NCI-H1092 (cell line): ENCODE results near the gene GGNBP2.

Source experiments
- DNase-seq: peaks from one replicate; lab custom pipeline; 2025; lab: John Stamatoyannopoulos, UW

GGNBP2 gene

DNA sequence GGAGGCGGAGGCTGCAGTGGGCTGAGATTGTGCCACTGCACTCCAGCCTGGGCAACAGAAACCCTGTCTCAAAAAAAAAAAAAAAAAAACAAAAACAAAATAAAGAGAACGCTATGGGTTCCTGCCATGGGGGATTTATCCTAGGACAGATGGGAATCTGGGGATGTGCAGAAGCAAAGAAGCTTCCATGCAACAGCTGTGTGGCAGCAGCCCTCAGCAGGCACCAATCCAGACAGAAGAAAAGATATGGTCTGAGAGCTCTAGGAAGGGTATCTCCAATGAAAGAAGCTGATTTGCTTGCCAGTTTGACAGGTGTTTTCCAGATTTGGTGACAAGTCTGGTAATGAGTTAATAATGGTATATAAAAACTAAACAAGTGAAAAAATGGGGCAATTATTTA lies 21.6 kb upstream of the GGNBP2 start:
- DNase-seq: no peak

DNA sequence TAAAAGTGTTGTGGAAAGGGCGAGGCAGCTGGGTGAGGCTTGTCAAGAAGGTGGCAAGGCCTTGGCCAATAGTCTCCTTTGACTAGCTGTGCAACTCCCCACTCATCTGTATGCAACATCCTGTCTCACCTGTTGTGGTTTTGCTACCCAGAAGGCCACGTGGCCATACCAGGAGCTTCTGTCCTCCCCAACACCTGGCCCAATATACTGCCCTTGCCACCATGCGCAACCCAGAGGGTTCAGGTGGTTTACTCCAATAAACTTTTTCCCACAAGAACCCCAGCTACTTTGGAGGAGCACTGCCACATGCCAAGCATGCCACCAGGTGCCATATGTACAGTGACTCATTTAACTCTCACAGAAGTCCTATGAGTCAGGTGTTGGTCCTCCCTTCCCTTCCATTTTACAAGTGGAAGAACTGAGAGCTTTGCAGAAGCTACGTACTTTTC lies 20.3 kb upstream of the GGNBP2 start:
- no peak for DNase-seq

DNA sequence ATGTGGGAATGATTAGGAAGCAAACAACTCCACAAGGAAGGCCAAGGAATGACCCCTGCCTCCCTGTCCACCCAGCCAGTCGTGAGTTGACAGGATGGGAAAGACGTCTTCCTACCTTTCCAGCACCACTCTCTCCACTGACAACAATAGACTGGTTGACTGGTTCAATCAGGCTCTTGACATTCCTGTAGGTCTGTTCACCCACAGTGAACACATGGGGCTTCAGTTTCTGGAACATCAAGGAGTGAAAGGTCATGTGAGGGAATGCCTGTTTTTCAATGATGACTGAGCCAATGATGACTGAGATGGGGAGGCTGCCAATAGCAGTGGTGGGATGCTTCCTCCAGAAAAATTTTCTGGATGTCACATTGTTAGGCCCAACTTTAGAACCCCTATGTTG lies 19.6 kb upstream of the GGNBP2 start:
- DNase-seq: no peak

GRCh38 chr17:36525888-36526287 lies 18.8 kb upstream of the GGNBP2 start:
- DNase-seq: no peak

GRCh38 chr17:36527621-36528250 lies 17.0 kb upstream of the GGNBP2 start:
- no peak for DNase-seq

GRCh38 chr17:36529121-36529520 lies 15.6 kb upstream of the GGNBP2 start:
- no peak for DNase-seq

DNA sequence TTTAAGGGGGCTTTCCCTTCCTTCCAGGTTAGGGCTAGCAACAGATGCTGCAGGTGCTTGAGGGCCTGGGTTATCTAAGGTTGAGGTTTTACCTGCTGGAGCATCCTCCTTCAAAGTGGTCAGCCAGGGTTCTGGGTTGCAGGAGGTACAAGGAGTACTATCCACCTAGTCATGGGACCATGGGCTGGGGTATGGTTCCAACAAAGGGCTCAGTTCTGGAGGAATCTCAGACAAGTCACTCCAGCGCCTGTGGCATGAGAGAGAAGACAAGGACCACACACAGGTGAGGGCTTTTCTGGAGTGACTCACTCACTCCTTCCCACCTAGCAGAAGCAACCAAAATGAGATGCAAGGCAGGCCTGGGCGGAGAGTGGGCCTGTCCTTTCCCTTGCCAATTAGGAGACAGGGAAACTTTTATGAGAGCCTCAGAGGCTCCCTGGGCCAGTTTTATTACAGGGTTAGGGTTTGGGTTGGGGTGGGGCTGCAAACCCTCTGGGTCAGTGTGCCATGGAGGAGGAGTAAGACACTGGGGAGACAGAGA lies 12.2 kb upstream of the GGNBP2 start:
- no peak for DNase-seq

DNA sequence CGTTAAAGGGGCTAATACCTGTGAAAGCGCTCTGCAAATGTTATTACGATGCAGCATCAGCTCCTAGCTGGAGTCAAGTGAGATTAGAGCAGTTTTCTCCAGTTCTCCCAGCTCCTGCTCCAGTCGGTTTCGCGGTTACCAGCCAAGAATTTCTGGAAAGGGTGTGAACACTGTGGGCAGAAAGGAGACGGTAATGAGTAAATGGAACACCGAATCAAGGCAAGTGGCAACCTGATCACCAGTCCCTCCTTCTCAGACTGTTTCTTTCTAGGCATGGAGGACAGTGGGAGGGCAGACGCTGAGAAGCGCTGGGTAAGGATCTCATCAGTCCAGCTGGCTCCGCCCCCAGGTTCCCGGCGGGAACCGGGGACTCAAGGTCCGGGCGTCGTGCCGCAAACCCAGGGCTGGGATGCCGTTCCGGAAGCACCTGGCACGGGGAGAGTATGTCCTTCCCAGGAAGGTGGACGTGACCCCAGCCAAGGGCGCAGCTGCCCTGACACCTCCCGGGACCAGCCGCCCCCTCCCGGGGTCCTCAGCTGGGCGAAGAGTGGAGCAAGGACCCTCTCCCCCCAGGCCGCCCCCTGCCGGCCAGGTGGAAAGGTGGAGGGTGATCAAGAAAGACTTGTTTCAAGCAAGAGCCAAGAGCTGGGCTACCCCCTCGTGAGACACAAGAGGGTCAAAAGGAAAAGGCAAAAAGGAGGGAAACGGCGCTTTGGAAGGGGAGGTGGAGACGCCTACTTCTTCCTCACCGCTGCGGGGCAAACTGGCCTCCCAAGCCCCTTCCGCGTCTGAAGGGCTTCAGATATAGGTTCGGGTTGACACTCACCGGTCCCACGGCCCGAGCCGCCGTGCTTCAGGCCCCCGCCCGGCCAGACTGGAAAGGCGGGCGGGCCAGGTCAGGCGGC lies 10.5 kb upstream of the GGNBP2 start:
- DNase-seq: peak; percentile 62

- DNase-seq: peak; percentile 85
These were observed 9.7 kb upstream of the GGNBP2 start, which contains the start of the genes MYO19 and PIGW for GRCh38 chr17:36534840-36535668. TSS of gene MYO19 (minus strand) at chr17:36534868. CDS start at chr17:36532538, 2,330 bp downstream. TSS of gene PIGW (plus strand) at chr17:36534987. CDS start at chr17:36537102, 2,115 bp downstream.

GRCh38 chr17:36535669-36536081 lies 9.0 kb upstream of the GGNBP2 start:
- DNase-seq: no peak

- no peak for DNase-seq
These were observed 4.0 kb upstream of the GGNBP2 start for GRCh38 chr17:36540696-36541095.

GRCh38 chr17:36542755-36543154 lies 2.0 kb upstream of the GGNBP2 start:
- no peak for DNase-seq

DNA sequence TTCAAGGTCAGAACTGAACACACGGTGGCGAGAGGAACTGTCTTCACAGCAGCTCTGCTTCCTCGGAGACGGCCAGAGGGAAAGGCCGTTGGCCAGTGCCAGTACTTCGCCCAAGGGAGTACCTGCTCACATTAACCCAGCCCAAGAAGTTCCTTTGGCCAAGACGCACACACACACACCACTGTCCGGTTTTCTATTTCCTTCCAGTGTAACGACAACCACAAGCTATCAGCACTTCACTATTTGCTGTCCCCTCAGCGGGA lies 744 bp upstream of the GGNBP2 start:
- DNase-seq: no peak

DNA sequence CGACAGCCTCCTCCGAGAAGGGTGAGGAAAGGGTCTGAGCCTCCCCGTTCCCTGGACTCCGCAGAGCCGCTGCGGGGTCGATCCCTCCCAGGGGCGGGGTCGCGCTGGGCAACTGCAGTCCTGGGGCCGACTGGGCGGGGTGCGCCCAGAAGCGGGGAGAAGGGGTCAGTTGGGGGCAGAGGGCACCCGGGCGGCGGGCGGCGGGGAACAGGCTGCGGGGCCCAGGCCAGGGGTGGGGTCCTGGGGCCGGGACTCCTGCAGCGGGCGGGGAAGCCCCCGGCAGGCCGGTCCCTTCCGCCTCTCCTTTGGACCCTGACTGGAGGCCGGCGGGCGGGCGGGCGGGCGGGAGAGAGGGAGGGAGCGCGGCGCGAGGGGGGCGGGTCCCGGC lies 352 bp downstream of the GGNBP2 start:
- no peak for DNase-seq

- DNase-seq: peak; percentile 94
These were observed 1.0 kb downstream of the GGNBP2 start for GRCh38 chr17:36545465-36546417.

DNA sequence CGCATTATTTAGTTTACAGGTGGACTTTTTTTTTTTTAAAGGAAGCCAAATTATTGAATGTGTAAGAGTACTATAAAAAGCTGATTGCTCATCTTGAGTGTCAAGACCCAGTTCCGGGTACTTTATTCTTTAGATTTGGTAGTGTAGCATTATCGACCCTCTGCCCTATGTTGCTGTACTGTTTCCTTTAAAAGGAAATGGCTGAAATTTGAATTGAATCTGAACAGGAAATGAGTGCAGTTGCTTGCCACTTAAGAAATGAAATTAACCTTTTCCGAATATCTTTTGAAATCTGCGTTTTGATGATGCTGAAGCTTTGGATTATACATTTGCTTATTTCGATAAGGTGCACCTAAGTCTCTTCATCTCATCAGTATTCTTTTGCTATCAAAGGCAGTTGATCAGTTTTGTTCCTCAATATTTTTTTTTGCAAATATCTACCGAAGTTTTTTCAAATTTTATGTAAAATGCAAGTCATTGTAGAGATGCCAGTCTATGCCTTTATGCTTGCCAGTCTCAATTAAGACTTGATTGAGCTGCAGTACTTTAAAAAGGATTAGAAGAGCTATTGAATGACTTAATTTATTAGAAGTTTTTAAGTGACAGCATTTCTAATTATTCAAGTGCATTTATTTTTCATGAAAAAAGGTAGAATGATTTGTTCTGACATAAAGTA lies 1.8 kb downstream of the GGNBP2 start:
- no peak for DNase-seq

GRCh38 chr17:36547776-36548175 lies 3.1 kb downstream of the GGNBP2 start:
- DNase-seq: no peak

DNA sequence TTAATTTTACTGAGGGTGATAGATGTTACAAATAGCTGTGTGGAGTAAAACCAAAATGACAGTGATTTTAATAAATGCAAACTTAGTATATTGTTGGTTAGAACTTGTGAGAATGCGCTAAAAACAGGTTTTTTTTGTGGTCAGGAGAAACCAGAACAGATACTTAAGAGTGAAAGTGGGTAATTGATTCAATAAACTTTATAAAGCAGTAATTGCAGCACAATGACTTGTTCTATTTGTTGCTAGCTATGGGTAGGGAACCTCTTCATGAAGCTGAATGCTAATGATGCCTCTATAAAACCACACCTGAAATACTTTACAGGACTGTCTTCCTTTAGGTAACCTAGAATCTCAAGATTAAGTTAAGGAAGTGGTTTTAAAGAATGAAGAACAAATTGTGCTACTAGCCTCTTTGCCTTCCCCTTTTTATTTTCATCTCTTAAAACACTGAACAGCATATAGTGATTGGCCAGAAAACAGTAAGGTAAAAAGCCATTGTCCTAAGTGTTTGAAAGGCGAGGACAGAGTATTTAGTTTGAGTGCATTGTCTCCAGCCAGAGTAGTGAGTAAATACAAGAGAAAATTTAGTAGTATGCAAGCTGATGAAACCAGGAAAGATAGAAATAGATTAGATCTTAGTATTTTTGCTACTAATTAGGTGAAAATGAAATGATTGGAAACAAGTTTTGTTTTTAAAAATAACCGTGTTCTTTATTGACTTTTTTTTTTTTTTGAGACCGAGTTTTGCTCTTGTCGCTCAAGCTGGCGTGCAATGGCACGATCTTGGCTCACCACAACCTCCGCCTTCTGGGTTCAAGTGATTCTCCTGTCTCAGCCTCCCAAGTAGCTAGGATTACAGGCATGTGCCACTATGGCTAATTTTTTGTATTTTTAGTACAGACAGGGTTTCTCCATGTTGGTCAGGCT lies 6.0 kb downstream of the GGNBP2 start:
- DNase-seq: no peak

DNA sequence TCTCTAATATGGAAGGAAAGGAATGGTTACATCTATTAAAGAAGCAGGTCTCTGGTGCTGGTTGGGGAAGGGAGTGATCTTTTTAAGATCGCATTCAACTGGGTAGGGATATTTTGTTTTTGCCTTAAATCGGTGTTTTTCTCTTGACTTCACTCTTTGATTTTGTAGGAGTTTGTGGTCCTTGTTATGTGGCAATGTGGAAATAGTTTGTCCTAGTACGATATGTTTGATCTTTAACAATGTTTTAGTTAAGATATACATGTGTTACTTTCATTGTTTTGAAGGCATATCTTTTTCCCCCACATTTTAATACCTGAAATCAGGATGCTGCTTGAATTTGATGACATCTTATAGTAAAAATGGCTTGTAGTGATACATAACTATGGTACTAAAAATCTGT lies 8.7 kb downstream of the GGNBP2 start:
- DNase-seq: no peak
